Glomerular visceral epithelial cell (primary cell): ENCODE measurements around the gene PRPF19.
A peak's percentile ranks its signal among the peaks of the same experiment; 100 is the strongest.

Experiments
- DNase-seq: peaks from one replicate; pipeline ENCODE4 v3.0.0-alpha.2; 2016; ENCODE audit errors: extremely low spot score

The PRPF19 gene

GRCh38 chr11:60874421-60875365, 31.7 kb downstream of the PRPF19 start:
- DNase-seq, result no peak

DNA sequence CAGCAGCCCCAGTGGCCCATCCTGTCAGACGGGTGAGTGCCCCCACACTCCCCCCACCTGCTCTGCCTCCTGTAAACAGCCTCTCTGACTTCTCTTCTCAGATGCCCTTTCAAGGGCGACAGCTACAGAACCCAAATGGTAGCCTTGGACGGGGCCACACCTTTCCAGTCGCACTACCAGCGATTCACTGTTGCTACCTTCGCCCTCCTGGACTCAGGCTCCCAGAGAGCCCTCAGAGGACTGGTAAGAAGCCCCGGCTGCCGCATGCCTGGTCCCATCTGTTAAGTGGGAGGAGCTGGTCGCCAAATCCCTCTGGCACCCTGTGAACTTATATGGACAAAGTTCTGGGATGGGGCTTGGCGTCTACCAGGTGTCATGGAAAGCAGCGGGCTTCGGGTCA, 32.9 kb downstream of the PRPF19 start:
- DNase-seq, result no peak

DNA sequence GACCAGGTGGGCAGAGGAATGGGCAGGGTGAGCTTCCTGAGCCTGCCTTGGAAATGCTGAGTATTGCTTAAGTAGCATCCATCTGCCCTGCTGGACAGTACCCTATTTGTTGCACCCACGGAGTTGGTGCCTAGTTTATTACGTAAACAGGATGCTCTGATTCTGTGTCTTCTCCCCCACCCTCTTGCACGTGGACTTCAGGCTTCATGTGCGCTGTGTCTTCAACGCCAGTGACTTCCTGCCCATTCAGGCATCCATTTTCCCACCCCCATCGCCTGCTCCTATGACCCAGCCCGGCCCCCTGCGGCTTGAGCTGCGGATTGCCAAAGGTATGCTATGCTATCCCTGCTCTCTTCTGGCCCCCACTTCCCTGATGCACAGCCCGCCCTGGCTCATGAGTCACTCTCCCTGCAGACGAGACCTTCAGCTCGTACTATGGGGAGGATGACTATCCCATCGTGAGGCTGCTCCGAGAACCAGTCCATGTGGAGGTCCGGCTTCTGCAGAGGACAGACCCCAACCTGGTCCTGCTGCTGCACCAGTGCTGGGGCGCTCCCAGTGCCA, 33.3 kb downstream of the PRPF19 start:
- DNase-seq, result peak; percentile 95

DNA sequence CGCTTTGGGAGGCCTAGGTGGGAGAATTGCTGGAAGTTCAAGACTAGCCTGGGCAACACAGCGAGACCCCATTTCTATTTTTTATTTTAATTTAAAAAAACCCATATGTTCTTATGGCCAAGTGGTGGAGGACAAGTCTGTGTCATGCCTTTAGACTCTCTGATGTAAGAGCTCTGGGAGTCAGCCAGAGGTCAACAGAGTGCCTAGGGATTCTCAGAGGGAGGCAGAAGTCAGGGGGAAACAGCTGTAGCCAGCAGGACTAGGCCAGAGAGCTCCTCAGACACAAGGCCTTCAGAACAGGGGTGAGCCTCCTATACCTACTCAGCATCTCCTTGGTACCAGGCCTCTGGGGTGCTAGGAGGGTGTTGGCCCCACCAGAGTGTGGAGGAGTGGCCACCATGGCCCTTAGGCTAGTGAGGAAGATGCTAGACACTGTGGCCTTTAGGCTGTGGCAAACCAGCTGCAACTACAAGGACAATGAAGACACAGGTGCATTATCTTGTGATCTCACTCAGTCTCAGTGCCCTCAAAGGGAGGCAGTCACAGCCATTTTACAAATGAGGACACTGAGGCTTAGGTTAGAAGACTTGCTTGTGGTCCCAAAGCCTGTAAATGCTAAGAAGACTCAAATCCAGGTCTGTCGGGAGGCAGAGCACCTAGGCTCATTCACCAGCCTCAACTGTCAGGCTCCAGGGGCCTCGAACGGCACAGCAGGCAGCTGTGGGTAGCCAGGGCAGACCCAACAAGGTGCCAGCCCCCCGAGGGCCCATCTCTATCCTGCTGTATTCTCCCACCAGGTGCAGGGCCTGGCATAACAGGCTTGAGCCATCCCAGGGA, 34.0 kb downstream of the PRPF19 start:
- peak; percentile 44 for DNase-seq

DNA sequence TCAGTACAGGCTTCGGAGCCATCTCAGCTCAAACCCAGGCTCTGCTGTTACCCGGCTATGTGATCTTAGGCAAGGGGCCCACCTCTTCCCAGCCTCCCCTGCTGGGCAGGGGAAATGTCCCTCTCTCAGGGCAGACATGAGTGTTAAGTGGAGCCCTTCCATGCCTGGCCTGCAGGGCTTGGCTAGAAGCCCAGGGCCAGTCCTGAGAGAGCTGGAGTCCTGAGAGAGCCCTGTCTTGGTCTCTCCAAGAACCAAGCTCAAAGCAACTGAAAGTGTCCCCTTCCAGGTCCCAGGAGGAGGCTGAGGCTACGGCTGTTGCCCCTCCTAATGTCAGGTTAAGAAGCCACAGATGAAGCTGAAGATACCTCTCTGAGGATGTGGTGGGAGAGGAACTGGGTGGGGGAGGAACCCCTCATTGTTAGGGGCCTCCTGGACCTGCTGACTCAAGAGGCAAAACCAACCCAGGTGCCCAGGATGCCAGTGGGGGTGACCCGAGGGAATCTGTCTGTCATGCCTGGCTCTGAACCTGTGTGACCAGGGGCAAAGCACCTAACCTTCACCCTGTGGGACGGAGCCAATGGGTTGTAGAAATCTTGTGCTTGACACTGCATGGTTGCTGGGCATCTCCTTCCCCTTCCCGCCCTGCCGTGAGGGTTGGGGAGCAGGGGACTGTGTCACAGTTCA, 34.9 kb downstream of the PRPF19 start:
- peak; percentile 34 for DNase-seq

- DNase-seq, result no peak
Observed at GRCh38 chr11:60870733-60871377, 35.5 kb downstream of the PRPF19 start.

GRCh38 chr11:60870276-60870675, 36.1 kb downstream of the PRPF19 start:
- DNase-seq, result no peak

GRCh38 chr11:60869451-60869825, 36.9 kb downstream of the PRPF19 start:
- DNase-seq, result no peak

DNA sequence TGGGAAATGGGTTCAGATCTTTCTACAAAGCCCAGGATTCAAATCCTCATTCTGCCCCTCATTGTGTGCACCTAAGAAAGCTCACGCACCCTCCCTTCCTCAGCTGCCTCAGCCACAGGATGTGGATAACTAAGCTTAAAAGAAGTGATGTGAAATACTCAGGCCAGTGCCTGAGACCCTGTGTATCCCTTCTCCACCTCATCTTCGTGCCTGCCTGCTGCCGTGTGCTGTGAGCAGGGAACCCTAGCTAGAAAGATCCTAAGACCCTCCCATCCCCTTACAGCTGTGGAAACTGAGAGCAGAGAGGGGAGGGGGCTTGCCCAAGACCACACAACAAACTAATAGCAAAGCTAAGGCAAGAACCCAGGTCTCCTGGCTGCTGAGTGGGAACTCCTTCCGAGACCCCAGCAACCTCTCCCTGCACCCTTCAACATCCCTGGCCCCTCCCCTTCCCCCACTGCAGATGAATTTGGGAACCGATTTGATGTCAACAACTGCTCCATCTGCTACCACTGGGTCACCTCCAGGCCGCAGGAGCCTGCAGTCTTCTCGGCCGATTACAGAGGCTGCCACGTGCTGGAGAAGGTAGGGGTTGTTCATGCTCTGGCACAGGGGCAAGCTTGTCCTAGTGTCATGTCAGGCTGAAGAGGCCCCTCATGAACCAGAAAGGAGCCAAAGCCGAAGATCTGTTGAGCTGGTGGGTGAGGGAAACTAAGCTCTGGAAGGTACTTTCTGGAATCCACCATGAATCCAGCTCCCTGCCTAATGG, 37.5 kb downstream of the PRPF19 start:
- no peak for DNase-seq

DNA sequence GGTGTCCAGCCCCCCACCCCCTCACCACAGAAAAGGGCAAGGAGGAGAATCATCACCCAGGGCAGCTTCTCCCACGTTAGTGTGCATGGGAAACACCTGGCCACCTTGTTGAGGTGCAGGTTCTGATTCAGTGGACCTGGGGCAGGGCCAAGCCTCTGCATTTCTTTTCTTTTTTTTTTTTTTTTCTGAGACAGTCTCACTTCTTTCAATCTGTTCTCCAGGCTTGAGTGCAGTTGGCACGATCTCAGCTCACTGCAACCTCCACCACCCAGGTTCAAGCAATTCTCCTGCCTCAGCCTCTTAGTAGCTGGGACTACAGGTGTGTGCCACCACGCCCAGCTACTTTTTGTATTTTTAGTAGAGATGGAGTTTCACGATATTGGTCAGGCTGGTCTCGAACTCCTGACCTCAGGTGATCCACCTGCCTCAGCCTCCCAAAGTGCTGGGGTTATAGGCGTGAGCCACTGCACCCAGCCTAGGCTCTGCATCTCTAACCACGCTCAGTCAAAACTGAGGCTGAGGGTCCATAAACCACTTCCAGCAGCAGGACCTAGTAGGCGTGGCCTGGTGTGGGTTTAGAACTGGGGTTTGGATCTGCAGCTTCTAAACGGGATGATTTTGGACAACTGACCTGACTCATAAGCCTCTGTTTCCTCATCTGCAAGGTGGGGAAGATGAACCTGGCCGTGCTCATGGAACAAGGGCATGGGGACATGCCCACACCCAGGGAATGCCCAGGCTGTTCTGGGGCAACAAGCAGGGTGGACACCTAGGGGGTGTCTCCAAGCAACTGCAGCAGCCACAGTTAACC, 38.3 kb downstream of the PRPF19 start:
- DNase-seq, result no peak

DNA sequence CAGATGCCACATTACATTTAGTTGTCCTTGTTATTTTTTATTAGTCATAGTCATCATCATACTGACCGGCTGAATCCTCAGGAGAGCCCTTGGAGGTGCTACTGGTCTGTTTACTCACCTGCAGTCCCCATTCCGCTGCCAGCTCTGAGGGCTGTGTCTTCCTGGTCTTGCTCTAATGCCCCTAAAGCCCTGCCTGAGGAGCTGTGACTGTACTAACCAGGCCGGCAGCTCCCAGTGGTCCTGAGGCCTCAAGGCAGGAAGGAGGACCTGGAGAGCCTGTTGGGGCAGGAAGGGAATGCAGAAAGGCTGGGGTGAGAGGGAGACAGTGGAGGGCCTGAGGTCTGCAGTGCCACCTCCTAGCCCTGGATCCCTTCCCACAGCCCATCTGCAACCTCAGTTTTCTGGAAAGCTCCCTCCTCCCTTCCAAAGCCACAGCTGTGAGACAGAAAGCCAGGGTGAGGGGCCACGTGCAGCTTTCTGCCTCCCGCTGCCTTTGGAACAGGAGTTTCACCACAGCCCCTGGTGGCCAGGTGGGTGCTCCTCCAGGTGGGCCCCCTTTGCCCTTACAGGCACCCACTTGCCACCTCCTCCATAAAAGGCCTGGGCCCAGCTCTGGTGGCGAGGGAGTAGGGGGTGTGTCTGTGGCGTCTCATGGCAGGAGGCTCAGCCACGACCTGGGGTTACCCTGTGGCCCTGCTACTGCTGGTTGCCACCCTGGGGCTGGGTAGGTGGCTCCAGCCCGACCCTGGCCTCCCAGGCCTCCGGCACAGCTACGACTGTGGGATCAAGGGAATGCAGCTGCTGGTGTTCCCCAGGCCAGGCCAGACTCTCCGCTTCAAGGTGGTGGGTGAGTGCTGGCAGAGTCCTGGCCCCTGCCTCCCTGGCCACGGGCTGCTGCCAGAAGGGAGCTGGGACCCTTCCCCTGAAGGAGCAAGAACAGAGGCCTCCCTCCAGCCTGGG, 39.2 kb downstream of the PRPF19 start, which contains the start of gene ZP1:
Gene ZP1, plus strand, starts transcription at position 632 of the 960 bp plus-strand sequence. Its CDS starts 20 bp downstream, at position 652.
- peak; percentile 46 for DNase-seq

DNA sequence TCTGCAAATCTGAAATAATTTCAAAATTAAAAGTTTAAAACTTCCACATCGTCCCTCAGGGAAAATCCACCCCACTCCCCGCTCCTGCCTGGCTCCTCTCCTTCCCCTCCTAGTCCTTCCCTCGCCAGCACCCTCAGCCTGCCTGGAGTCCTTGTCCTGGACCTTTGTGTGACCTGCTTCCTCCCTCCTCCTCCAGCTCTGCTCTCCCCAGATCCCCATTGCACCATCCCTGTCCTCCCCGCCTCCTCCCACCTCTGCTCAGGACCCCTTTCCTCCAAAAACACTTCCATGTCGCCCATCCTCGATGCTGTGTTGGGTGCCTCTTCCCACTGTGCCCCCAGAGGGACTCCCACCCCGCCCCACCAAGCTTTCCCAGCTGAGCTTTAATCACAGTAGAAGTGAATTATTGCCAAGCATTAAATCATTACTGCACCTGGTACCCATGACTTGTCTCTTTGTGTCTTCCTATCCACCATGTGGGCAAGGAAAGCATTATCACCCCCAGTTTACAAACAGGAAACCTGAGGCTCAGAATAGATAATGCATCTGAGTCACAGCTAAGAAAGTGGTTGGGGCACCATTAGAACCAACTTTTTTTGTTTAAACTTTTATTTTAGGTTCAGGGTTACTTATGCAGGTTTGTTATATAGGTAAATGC, 41.4 kb downstream of the PRPF19 start:
- no peak for DNase-seq

DNA sequence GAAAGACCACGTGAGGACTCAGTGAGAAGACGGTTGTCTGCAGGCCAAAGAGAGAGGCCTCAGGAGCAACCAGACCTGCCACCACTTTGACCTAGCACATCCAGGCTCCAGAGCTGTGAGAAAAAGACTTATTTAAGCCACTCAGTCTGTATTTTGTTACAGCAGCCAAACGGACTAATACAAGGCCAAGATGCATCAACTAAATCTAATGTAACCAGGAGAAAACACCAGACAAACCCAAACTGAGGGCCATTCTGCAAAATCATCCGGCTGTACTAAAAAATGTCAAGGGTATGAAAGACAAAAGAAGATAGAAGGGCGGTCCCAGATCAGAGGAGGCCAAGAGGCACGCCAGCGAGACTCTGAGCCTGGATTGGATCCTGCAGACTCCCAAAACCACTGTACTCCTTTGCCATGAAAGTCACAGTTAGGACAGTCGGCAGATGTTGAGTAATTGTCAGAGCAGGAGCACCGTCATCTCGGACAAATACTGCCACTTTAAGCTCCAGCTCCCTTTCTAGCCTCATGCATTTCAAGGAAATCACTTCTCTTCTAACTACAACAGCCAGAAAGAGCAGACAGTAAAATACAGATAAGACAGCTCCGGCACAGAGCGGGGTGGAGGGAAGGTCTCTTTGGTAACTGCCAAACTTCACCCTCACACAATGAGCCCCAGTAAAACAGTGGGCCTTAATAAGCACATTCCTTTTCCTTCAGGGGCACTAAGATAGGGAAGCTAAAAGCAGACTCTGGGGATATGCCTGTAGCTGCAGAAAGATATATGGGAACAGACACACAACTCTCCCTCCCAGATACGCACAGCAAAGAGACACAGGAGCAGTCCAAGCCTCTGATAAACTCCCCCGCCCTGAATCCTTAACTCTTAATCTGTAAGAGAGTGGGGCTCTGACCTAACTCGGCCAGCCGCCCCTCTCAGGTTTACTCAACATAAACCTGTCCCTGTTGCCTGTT, 42.5 kb downstream of the PRPF19 start:
- no peak for DNase-seq

- DNase-seq, result no peak
Observed at GRCh38 chr11:60862171-60862570, 44.2 kb downstream of the PRPF19 start.

DNA sequence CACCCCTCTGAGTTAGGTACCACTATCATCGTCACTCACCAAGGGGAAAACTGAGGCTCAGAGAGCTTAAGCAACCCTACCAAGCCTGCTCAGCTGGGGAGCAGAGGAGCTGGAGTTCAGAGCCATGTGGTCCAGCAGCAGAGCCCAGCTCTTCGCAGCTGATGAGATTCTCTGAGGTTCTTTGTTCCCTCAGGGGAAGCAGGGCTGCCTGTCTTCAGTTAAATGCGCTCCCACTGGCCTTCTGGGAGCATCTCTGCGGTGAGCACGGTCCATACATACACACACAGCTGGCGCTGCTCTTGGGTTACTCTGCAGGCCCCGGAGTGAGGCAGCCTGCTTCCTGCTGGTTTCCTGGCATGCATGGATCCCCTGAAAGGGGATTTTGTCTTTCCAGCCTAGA, 45.4 kb downstream of the PRPF19 start:
- no peak for DNase-seq

DNA sequence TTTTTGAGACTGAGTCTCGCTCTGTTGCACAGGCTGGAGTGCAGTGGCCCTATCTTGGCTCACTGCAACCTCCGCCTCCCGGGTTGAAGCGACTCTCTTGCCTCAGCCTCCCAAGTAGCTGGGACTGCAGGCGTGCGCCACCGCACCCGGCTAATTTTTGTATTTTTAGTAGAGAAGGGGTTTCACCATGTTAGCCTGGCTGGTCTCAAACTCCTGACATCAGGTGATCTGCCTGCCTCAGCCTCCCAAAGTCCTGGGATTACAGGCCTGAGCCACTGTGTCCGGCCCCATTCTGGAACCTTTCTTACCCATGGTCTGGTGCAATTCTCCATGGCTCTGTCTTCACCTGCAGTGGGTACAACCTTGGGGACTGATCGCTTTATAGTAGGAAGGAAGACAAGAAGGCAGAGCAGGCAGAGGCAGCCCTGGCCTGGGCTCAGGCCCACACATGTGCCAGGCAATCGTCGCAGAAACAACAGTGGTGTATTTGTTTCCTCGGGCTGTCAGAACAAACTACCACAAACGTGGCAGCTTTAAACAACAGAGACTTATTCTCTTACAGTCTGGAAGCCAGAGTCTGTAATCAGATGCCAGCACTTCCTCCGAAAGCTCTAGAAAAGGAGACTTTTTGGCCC, 46.7 kb downstream of the PRPF19 start:
- no peak for DNase-seq
